Adrenal gland (tissue), 5 donors: ENCODE measurements around the gene HERPUD2.

Experiments
- POLR2A ChIP-seq, 2 donors: fragments of 450-650 bp; IDR thresholded peaks; one replicate each; pipeline ENCODE4 v1.6.1; 2017; ENCODE audit warnings: antibody characterized with exemption in 2 of 2, mild to moderate bottlenecking in 2 of 2, moderate library complexity in 1 of 2
- TF ChIP-seq, protein P1 (sequence below), 6 experiments: fragments of 450-650 bp in 4 of 6; fragments of 200-600 bp in 2 of 6; sonication (generic) in 1 of 6; IDR thresholded peaks; 1 replicate in 5 of 6; 2 replicates in 1 of 6; pipeline versions ENCODE4 v1.5.1 to v1.8.0; 2016 to 2021; ENCODE audit warnings: antibody characterized with exemption in 6 of 6, mild to moderate bottlenecking in 2 of 6, moderate library complexity in 1 of 6
- donor health status: DM: no; HTN: no; CAD: no.

DNA sequence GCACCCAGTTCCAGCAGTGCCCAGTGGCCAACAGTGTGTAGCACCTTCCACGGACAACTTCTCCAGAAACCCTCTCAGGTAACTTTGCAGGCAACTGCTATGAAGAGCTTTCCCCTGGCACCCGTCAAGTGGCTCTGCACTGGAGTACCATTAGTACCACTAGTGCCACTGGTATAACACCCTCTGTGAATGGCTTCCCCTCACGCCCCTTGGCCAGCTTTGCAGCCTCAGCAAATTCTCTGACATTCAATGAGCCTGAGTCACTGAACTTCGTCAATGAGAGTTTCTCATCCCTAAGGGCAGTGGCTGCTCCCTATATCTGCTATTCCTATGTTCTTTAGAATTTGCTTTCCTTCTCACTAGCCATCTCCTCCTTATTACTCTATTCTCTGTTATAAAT, 7.6 kb upstream of the HERPUD2 start:
- TF ChIP-seq, protein P1, sequence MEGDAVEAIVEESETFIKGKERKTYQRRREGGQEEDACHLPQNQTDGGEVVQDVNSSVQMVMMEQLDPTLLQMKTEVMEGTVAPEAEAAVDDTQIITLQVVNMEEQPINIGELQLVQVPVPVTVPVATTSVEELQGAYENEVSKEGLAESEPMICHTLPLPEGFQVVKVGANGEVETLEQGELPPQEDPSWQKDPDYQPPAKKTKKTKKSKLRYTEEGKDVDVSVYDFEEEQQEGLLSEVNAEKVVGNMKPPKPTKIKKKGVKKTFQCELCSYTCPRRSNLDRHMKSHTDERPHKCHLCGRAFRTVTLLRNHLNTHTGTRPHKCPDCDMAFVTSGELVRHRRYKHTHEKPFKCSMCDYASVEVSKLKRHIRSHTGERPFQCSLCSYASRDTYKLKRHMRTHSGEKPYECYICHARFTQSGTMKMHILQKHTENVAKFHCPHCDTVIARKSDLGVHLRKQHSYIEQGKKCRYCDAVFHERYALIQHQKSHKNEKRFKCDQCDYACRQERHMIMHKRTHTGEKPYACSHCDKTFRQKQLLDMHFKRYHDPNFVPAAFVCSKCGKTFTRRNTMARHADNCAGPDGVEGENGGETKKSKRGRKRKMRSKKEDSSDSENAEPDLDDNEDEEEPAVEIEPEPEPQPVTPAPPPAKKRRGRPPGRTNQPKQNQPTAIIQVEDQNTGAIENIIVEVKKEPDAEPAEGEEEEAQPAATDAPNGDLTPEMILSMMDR (IDR thresholded peaks at IDR 0.05): no peak
- TF ChIP-seq POLR2A (IDR thresholded peaks at IDR 0.05): no peak
